Stimulated activated CD8-positive, alpha-beta memory T cell treated with anti-CD3 and anti-CD28 coated beads, Interleukin-12 subunit alpha, Interleukin-12 subunit beta, amount 100 ng/mL, for 1 hour (primary cell): Measurements from ENCODE around the gene MAP1B.
"Not testable (repeated sequence)": the region's sequence is repeated elsewhere in the genome, so short reads cannot be mapped to it uniquely, and the experiment has no call there.

Experiments used
- DNase-seq: peaks from one replicate; pipeline ENCODE4 v3.0.0-alpha.2; 2020; ENCODE audit warnings: low read depth

Gene MAP1B

GRCh38 chr5:72107131-72107900, at the start of gene MAP1B:
Gene MAP1B (plus strand): TSS chr5:72107475. CDS start chr5:72107532, 57 bp downstream.
- no peak for DNase-seq

- no peak for DNase-seq
These were observed 49.5 kb upstream of the MAP1B start for GRCh38 chr5:72057816-72058215.

DNA sequence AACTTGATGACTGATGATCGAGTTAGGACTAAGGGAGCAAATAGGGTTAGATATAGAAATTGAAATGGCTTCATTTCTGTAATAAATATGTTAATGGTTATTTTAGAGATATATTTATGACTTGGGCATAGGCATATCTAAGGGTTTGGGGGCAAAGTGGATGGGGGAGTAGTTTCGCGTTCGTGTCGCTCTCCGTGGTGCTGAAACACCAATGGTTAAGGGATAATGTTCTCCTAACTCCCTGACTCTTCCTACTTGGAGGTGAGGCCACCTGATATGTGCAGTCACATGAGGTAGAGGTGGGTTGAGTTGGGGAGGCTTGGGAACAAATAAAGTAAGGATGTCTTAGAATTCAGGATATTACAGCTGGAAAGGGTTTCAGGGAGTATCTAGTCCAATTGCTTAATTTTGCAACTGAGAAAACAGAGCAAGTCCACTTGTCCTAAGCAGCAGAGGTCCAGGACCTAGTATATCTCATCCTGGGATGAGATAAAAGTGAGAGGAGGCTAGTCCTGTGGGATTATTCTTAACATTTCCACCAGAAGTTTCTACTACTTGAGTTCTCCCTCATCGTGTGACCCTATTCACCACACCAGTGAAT, 44.0 kb upstream of the MAP1B start:
- no peak for DNase-seq

- no peak for DNase-seq
These were observed 42.3 kb upstream of the MAP1B start for GRCh38 chr5:72064801-72065570.

DNA sequence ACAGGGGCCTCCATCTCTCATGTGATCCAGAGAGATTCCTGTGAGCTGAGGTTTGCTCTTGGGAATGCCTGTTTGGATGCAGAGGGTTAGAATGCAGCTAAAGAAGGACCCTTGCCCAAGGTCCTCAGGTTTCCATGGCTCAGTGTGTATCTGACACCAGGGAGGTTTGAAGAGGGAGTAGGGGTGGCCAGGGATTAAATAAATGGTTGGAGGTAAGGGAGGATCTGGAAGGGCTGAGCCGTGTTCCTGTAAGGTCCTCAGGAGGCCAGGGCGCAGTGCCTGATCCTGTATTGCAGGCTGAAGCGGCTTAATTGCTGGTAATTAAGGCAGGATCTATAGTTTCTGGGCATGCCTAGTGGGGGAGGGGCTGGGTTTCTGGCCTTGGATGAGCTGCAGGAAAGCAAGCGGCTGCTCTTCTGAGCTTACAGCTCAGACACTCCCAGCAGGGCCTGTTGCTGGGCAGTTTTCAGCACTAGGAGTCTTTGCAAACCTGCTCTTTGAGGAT, 41.5 kb upstream of the MAP1B start:
- no peak for DNase-seq

DNA sequence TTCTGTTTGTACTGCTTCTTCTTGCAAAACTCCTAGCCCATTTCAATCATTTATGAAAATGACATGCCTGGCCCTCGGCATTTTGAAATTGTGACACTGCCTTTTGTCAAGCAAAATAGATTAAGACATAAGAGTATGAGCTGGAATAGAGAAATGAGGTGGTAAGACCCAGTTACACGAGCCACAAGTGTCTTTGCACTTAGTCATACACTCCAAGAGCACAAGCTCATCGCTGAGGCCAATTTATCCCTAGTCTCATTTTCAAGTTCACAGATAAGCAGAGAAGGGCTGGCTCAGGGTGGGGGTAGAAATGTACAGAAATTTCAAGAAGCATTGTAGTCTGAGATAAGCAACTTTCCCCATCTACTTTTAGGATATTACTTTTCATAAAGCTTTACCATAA, 40.6 kb upstream of the MAP1B start:
- no peak for DNase-seq

DNA sequence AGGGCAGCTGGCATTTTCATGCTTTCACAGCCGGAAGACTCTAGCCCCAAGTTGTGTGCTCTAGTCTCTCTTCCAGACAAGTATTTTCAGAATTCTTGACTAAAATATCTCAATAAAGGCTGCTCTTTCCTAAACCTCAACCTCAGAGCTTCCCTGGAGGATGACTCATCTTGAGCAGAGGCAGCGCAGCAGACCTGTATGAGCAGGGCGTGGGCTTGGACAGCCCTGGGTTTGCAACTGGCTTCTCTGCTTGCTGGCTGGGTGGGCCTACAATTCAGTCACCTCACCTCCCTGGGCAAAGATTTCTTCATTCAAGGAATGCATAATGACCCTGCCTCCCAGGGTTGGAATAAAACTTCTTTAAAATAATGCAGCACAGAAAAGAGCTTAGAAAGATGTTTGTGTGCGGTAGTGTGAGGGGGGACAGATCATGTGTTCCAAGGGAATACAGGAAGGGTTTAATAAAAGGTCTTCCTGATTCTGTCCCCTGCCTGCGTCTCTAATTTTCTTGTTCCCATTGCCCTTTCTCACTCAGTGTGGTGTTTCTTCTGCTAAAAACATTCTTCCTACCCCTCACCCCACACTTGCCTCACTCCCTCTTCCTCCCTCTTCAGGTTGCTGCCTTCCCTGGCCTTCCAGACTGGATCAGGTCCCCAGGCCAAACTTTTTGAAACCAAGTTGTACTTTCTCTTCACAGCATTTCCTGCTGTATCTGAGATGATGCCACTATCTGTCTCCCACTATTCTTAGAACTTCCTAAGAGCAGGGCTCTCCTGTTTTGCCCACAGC, 39.4 kb upstream of the MAP1B start:
- DNase-seq = no peak

DNA sequence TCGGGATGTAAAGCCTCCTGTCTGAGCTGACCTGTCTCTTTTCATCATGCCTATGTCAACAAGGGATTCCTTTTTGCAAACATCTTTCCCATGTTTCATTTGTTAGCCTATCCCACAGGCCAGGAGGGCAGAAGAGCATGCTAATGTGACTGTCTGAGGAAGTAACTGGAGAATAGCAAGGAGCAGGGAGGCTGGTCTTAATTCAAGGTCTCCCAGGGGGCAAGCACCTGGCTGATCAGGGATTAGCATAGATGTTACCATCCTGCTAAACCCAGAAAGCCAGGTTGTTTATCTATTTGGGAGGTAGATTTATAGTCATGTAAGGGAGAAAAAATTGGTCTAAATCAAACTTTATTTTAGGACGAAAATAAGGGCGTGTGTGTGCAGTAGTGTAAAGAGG, 36.7 kb upstream of the MAP1B start:
- no peak for DNase-seq

DNA sequence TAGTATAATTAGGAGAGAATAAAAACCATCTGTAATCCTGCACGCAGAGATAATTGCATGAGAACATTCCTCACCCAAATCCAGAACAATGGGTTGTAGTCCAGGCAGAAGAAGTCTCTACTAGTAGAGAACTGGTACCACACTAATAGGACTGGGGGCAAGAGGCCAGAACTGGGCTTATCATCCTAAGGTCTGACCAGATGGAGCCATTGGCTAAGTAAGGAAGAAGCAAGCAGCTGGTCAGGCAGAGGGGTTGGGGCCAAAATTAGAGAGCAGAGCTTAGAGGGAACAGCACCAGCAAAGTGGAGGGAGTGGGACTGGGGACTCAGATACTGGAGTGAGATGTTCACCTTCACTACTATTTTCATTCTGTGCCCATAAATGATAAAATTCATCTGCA, 35.4 kb upstream of the MAP1B start:
- no peak for DNase-seq

DNA sequence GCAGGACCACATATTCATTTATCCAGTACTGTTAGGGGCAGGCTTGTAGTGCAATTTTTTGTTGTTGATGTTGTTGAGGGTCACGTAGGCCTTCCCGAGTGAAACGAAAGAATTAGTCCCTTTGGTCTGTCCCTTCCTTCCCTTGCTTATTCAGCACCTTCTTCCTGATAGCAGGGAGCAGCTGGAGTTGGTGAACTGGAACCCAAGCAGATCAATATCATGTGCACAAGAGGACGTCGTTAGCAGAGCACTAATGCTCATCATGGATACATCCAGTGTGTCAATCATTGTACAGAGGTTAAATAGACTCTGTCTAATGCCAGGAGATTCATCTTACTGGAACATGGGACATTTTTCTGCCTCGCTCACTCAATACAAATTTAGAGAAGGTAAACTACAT, 33.0 kb upstream of the MAP1B start:
- DNase-seq = no peak

DNA sequence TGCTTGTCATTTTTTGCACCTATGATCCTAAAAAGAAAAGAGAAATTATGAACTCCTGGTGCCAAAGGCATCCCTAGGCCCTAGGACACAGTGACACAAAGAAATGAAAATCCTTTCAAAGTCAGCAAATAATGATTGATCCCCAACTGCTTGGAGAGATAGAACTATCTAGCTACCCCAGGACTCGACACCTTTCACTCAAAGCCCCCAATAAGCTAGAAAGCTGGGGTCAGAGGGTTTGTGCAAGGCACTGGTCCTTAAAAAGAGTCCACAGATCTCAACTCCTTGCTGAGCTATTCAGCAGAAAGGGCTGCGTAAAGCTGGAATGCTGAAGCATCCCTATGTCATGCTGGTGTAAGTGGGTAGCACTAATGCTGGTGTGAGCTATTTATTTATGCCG, 31.8 kb upstream of the MAP1B start:
- no peak for DNase-seq

- DNase-seq = no peak
These were observed 30.5 kb upstream of the MAP1B start for GRCh38 chr5:72076621-72077300.

DNA sequence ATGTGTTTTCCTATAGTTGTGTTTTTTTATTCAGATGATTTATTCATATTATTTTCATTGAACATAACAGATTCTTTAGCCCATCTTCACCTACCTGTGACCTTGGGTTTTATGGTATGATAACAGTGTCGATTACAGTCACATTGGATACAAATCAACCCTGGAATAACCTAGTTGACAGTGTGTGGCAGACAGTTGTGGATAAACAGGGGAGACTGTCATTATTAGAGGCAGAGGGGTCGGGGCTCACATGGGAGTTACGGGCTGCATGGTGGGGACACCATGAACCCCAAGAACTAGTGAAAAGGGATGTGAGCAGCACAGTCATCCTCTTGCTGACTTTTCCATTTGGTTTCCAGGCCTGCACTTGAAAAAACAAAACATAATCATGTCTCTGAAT, 29.9 kb upstream of the MAP1B start:
- DNase-seq = no peak

GRCh38 chr5:72079288-72079687, 28.0 kb upstream of the MAP1B start:
- DNase-seq = no peak

DNA sequence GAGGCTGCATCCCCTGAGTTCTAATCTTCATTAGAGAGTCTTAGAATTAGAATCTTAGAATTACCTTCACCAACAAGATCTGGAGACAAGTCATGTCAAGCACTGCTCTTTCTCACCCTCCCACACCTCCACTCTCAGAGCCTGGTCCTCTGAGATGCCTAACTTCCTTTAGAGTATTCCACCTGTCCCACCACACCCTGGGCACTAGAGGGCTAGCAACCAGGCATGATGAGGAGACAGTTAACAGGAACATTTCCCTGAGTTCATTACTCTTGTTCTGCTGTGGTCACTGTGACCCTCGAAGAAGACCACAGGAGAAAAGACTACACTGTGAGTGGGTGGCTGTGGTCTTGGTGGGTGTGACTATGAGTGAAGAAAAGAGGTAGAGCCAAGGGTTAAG, 25.2 kb upstream of the MAP1B start:
- no peak for DNase-seq

- DNase-seq = no peak
These were observed 22.4 kb upstream of the MAP1B start for GRCh38 chr5:72084876-72085275.

DNA sequence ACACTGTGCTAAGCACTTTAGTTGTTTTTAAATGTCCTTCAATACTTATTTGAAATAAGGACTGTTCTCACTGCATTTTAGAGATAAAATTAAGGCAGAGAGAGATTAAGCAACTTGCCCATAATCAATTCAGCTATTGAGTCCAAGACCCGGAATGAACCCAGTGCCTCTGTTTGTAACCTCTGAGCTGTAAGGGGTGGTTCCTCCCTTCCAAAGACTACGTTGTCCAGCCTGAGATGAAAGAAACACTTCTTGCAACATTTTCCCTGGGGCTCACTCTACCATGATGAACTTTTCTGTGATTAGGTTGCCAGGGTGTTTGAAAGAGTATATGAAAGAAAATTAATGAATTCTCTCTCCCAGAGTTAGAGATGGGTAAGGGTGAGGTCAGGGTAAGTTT, 22.0 kb upstream of the MAP1B start:
- no peak for DNase-seq

GRCh38 chr5:72089713-72090112, 17.6 kb upstream of the MAP1B start:
- DNase-seq = not testable (repeated sequence)

DNA sequence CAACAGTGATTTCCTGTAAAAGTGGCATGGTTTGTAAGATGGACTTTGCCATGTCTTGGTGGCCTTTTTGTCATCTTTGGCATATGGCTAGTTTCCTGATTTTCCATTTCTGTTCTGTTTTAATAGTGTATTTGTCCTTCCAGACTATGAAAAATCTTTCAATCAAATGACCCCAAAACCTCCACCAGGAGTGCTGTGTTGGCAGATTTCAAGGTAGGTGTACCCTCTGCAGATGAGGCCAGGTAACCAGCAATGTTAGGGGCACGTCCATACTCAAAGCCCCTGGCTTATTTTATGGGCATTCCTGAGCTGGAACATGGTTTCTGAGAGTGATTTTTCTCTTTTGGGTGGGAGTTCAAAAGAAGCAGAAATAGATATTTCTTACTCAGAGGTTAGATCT, 15.2 kb upstream of the MAP1B start:
- no peak for DNase-seq

DNA sequence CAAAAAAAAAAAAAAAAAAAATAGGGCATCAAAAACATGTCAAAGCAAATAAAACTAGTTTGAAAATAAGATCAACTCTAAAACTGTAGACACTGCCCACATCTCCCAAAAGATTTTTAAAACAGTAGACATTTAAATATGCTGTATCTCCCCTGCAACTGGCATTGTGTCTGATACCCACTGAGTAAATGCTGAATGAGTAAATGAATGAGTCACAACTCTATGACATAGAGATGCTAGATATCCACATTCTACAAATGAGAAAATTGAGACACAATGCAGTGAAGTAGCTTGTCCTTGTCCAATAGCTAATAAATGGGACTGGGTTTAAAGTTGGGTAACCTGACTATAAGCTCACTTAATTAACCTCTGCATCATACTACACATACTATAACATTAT, 14.1 kb upstream of the MAP1B start:
- no peak for DNase-seq

DNA sequence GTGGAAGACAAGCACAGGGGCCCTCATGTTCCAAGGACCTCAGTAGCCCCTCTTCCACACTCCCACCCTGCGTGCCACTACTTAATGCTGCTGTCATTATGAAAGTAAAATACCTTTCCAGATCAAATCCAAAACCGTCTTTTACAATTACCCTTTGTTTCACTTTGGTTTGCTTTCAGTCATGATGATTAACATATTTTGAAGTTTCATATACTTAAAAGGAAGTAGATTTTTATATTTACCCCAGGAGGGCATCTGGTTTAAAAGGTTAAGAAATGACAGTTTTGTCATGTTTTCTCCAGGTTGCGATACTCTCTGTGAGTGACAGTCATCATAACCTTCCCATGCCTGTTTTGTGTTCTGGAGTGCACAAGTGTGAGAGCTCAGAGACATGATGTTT, 13.5 kb upstream of the MAP1B start:
- no peak for DNase-seq
